ENCODE results near the gene DNM3. TPM values are rescaled to one million over a fixed set of nuclear protein-coding genes. Genes with fewer than 3 reads are reported as not detected.
"Not testable (repeated sequence)": the region's sequence is repeated elsewhere in the genome, so short reads cannot be mapped to it uniquely, and the experiment has no call there.

Gene DNM3
- polyA plus RNA-seq, 3 donors, result 0.15 TPM; not detected in 2

DNA sequence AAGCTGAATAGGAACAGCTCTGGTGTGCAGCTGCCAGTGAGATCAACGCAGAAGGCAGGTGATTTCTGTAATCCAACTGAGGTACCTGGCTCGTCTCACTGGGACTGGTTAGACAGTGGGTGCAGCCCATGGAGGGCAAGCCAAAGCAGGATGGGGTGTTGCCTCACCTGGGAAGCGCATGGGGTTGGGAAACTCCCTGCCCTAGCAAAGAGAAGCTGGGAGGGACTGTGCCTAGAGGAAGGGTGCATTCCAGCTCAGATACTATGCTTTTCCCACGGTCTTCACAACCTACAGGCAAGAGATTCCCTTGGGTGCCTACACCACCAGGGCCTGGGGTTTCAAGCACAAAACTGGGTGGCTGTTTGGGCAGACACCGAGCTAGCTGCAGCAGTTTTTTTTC, 183.2 kb downstream of the DNM3 start:
- H4K20me1 ChIP-seq (ENCODE audit: insufficient read depth, low read length), result no peaks in the 10 kb centered on the region
- Mint-ChIP-seq H3K27ac (no peak overlapping the region), H3K36me3 (no peaks in the 10 kb centered on the region), H3K9me3 (peaks cover 0 to 6% (median 0%) of the 10 kb centered on the region in 7 donors), H3K4me3 (no peak overlapping the region), H3K27me3 (ENCODE audit: low read depth in 3 of 3) (peaks cover 0 to 1% (median 0%) of the 10 kb centered on the region in 3 donors), H3K4me1 (no peaks in the 10 kb centered on the region)
- no peaks in the 10 kb centered on the region for H3K27me3 ChIP-seq (ENCODE audit: control insufficient read depth in 2 of 2, insufficient read depth in 2 of 2, low read length in 2 of 2)
- no peak overlapping the region for H3K27ac ChIP-seq (ENCODE audit: low read depth in 1 of 2, low read length in 2 of 2)
- H2AFZ ChIP-seq (ENCODE audit: insufficient read depth, low read depth, low read length, poor library complexity, severe bottlenecking), result no peak overlapping the region
- no peak overlapping the region for H3K4me2 ChIP-seq (replicated peaks; ENCODE audit: extremely low read depth, low read length, poor library complexity, severe bottlenecking)
- no peaks in the 10 kb centered on the region for H3K9me3 ChIP-seq (replicated peaks in 1 of 2; ENCODE audit: control insufficient read depth in 1 of 2, insufficient read depth in 1 of 2, low read length in 2 of 2)
- WGBS (ENCODE audit: insufficient coverage), result 100% methylated on average over 4 of the region's 5 CpGs
- H3K79me2 ChIP-seq (ENCODE audit: insufficient read depth, low read length), result no peaks in the 10 kb centered on the region
- H3K4me3 ChIP-seq (replicated peaks in 1 of 3; ENCODE audit: low read depth in 2 of 3, low read length in 3 of 3), result no peak overlapping the region
- TF ChIP-seq, protein P1, sequence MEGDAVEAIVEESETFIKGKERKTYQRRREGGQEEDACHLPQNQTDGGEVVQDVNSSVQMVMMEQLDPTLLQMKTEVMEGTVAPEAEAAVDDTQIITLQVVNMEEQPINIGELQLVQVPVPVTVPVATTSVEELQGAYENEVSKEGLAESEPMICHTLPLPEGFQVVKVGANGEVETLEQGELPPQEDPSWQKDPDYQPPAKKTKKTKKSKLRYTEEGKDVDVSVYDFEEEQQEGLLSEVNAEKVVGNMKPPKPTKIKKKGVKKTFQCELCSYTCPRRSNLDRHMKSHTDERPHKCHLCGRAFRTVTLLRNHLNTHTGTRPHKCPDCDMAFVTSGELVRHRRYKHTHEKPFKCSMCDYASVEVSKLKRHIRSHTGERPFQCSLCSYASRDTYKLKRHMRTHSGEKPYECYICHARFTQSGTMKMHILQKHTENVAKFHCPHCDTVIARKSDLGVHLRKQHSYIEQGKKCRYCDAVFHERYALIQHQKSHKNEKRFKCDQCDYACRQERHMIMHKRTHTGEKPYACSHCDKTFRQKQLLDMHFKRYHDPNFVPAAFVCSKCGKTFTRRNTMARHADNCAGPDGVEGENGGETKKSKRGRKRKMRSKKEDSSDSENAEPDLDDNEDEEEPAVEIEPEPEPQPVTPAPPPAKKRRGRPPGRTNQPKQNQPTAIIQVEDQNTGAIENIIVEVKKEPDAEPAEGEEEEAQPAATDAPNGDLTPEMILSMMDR (IDR thresholded peaks at IDR 0.05), result no peak
- H3K9ac ChIP-seq (ENCODE audit: insufficient read depth, low read length, poor library complexity, severe bottlenecking), result no peak overlapping the region
- no peaks in the 10 kb centered on the region for H3K36me3 ChIP-seq (replicated peaks in 1 of 2; ENCODE audit: control insufficient read depth in 1 of 2, insufficient read depth in 2 of 2, low read length in 2 of 2)
- intact Hi-C loops (cut with micrococcal nuclease), result no loop called here
- no peak for DNase-seq
- H3K4me1 ChIP-seq (ENCODE audit: control insufficient read depth in 1 of 2, insufficient read depth in 2 of 2, low read length in 2 of 2), result no peaks in the 10 kb centered on the region

DNA sequence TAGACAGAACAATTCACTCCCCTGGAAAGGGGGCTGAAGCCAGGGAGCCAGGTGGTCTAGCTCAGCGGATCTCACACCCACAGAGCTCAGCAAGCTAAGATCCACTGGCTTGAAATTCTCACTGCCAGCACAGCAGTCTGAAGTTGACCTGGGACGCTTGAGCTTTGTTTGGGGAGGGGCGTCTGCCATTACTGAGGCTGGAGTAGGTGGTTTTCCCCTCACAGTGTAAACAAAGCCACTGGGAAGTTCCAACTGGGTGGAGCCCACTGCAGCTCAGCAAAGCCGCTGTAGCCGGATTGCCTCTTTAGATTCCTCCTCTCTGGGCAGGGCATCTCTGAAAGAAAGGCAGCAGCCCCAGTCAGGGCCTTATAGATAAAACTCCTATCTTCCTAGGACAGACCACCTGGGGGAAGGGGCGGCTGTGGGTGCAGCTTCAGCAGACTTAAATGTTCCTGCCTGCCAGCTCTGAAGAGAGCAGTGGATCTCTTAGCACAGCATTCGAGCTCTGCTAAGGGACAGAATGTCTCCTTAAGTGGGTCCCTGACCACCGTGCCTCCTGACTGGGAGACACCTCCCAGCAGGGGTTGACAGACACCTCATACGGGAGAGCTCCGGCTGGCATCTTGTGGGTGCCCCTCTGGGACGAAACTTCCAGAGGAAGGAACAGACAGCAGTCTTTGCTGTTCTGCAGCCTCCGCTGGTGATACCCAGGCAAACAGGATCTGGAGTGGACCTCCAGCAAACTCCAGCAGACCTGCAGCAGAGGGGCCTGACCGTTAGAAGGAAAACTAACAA, 183.8 kb downstream of the DNM3 start:
- H3K4me1 Mint-ChIP-seq; H3K9me3 ChIP-seq (replicated peaks in 1 of 2; ENCODE audit: control insufficient read depth in 1 of 2, insufficient read depth in 1 of 2, low read length in 2 of 2); H3K36me3 Mint-ChIP-seq; H3K4me2 ChIP-seq (replicated peaks; ENCODE audit: extremely low read depth, low read length, poor library complexity, severe bottlenecking); H3K27me3 ChIP-seq (ENCODE audit: control insufficient read depth in 2 of 2, insufficient read depth in 2 of 2, low read length in 2 of 2); H3K4me3 ChIP-seq (replicated peaks in 1 of 3; ENCODE audit: low read depth in 2 of 3, low read length in 3 of 3); H2AFZ ChIP-seq (ENCODE audit: insufficient read depth, low read depth, low read length, poor library complexity, severe bottlenecking); H3K36me3 ChIP-seq (replicated peaks in 1 of 2; ENCODE audit: control insufficient read depth in 1 of 2, insufficient read depth in 2 of 2, low read length in 2 of 2); intact Hi-C loops (cut with micrococcal nuclease); DNase-seq; H3K27ac ChIP-seq (ENCODE audit: low read depth in 1 of 2, low read length in 2 of 2); H3K4me3 Mint-ChIP-seq; H3K9ac ChIP-seq (ENCODE audit: insufficient read depth, low read length, poor library complexity, severe bottlenecking); H3K79me2 ChIP-seq (ENCODE audit: insufficient read depth, low read length); H3K27ac Mint-ChIP-seq; H4K20me1 ChIP-seq (ENCODE audit: insufficient read depth, low read length); H3K27me3 Mint-ChIP-seq (ENCODE audit: low read depth in 3 of 3); H3K9me3 Mint-ChIP-seq; H3K4me1 ChIP-seq (ENCODE audit: control insufficient read depth in 1 of 2, insufficient read depth in 2 of 2, low read length in 2 of 2): not testable (repeated sequence)
- 93% methylated on average over 7 of the region's 13 CpGs for WGBS (ENCODE audit: insufficient coverage)
